H9 (cell line): ENCODE measurements around the gene PAQR7. TPM values are rescaled to one million over a fixed set of nuclear protein-coding genes. Genes with fewer than 3 reads are reported as not detected.

ENCODE experiments used
- DNase-seq: peaks from one replicate; pipeline ENCODE4 v3.0.0-alpha.2; 2017
- H2AFZ ChIP-seq: one replicate; pipeline ENCODE4 v1.6.1; 2013; ENCODE audit warnings: mild to moderate bottlenecking, low read length, control low read depth, moderate library complexity
- H2AK5ac ChIP-seq: 2 replicates; pipeline ENCODE4 v1.6.1; 2013; ENCODE audit warnings: low read length, control low read depth, mixed read lengths; ENCODE audit not compliant: insufficient read length
- H2BK120ac ChIP-seq: one replicate; pipeline ENCODE4 v1.6.1; 2013; ENCODE audit warnings: low read depth, mild to moderate bottlenecking, low read length, control low read depth, inconsistent platforms; ENCODE audit not compliant: poor library complexity, severe bottlenecking
- H2BK12ac ChIP-seq: 2 replicates; pipeline ENCODE4 v1.6.1; 2013; ENCODE audit warnings: low read length, control low read depth, mixed read lengths, low read depth; ENCODE audit not compliant: insufficient read length
- H2BK15ac ChIP-seq: 2 replicates; pipeline ENCODE4 v1.6.1; 2013; ENCODE audit warnings: low read depth, low read length, control low read depth
- H2BK20ac ChIP-seq: one replicate; pipeline ENCODE4 v1.6.1; 2013; ENCODE audit warnings: low read depth, mild to moderate bottlenecking, low read length, control low read depth, inconsistent platforms; ENCODE audit not compliant: poor library complexity, severe bottlenecking
- H2BK5ac ChIP-seq: 2 replicates; pipeline ENCODE4 v1.6.1; 2013; ENCODE audit warnings: low read length, control low read depth, mixed read lengths; ENCODE audit not compliant: insufficient read length
- H3K14ac ChIP-seq: 2 replicates; pipeline ENCODE4 v1.6.1; 2013; ENCODE audit warnings: low read length, control low read depth; ENCODE audit not compliant: insufficient read depth
- H3K18ac ChIP-seq: 2 replicates; pipeline ENCODE4 v1.6.1; 2013; ENCODE audit warnings: low read depth, mild to moderate bottlenecking, mixed read lengths, low read length, control low read depth; ENCODE audit not compliant: insufficient read length
- H3K23ac ChIP-seq: 2 replicates; pipeline ENCODE4 v1.6.1; 2013; ENCODE audit warnings: low read length, control low read depth, mixed read lengths, low read depth; ENCODE audit not compliant: insufficient read length
- H3K23me2 ChIP-seq: 2 replicates; pipeline ENCODE4 v1.6.1; 2013; ENCODE audit warnings: low read depth, mild to moderate bottlenecking, mixed read lengths, low read length, control low read depth; ENCODE audit not compliant: insufficient read length, poor library complexity, severe bottlenecking
- H3K27ac ChIP-seq: 2 replicates; pipeline ENCODE4 v1.5.1; 2013; ENCODE audit warnings: low read length, control low read depth, mixed read lengths, low read depth; ENCODE audit not compliant: insufficient read length
- H3K27me3 ChIP-seq: 2 replicates; pipeline ENCODE4 v1.6.1; 2013; ENCODE audit warnings: low read length, control low read depth, inconsistent platforms; ENCODE audit not compliant: insufficient read depth
- H3K4ac ChIP-seq: 2 replicates; pipeline ENCODE4 v1.6.1; 2013; ENCODE audit warnings: low read depth, mild to moderate bottlenecking, control low read depth, inconsistent platforms, low read length, moderate library complexity
- H3K4me1 ChIP-seq: 2 replicates; pipeline ENCODE4 v1.6.1; 2013; ENCODE audit warnings: low read length, control low read depth, inconsistent platforms; ENCODE audit not compliant: insufficient read depth
- H3K4me2 ChIP-seq: 2 replicates; pipeline ENCODE4 v1.6.1; 2013; ENCODE audit warnings: low read length, control low read depth, mixed read lengths; ENCODE audit not compliant: insufficient read length, insufficient read depth
- H3K56ac ChIP-seq: 2 replicates; pipeline ENCODE4 v1.6.1; 2013; ENCODE audit warnings: low read depth, mild to moderate bottlenecking, mixed read lengths, low read length, control low read depth; ENCODE audit not compliant: insufficient read length
- H3K79me1 ChIP-seq: 2 replicates; pipeline ENCODE4 v1.6.1; 2013; ENCODE audit warnings: low read depth, mild to moderate bottlenecking, moderate library complexity, low read length, control low read depth, inconsistent platforms; ENCODE audit not compliant: insufficient read depth, poor library complexity, severe bottlenecking
- H3K79me2 ChIP-seq: 2 replicates; pipeline ENCODE4 v1.6.1; 2013; ENCODE audit warnings: low read length, control low read depth, inconsistent platforms; ENCODE audit not compliant: insufficient read depth
- H3K9ac ChIP-seq: 2 replicates; pipeline ENCODE4 v1.6.1; 2013; ENCODE audit warnings: low read length, control low read depth, mixed read lengths; ENCODE audit not compliant: insufficient read length; ENCODE audit errors: extremely low read depth
- H3K9me3 ChIP-seq: one replicate; pipeline ENCODE4 v1.6.1; 2013; ENCODE audit warnings: low read depth, low read length, inconsistent platforms; ENCODE audit not compliant: control insufficient read depth
- H3T11ph ChIP-seq: one replicate; pipeline ENCODE4 v1.6.1; 2013; ENCODE audit warnings: mild to moderate bottlenecking, low read length, control low read depth, inconsistent platforms
- H4K20me1 ChIP-seq: one replicate; pipeline ENCODE4 v1.6.1; 2013; ENCODE audit not compliant: control insufficient read depth, insufficient read length, insufficient read depth
- H4K5ac ChIP-seq: 2 replicates; pipeline ENCODE4 v1.6.1; 2013; ENCODE audit warnings: low read depth, mild to moderate bottlenecking, mixed read lengths, low read length, control low read depth; ENCODE audit not compliant: insufficient read length
- H4K8ac ChIP-seq: replicated peaks from 2 replicates; pipeline ENCODE4 v1.6.1; 2013; ENCODE audit warnings: low read length, control low read depth, mixed read lengths, low read depth; ENCODE audit not compliant: insufficient read length
- H4K91ac ChIP-seq: 2 replicates; pipeline ENCODE4 v1.6.1; 2013; ENCODE audit warnings: low read depth, mild to moderate bottlenecking, moderate library complexity, mixed read lengths, low read length, control low read depth; ENCODE audit not compliant: insufficient read length
- H3K27ac Mint-ChIP-seq, 3 experiments: 2 replicates in 2 of 3; 3 replicates in 1 of 3; pipeline ENCODE4 v1.8.0; 2020 to 2021; ENCODE audit warnings: mixed read lengths in 3 of 3, mild to moderate bottlenecking in 1 of 3, moderate library complexity in 1 of 3
- H3K27me3 Mint-ChIP-seq: 2 replicates; pipeline ENCODE4 v1.8.0; 2021; ENCODE audit warnings: low read depth, mild to moderate bottlenecking, moderate library complexity, mixed read lengths
- H3K36me3 Mint-ChIP-seq, 3 experiments: 2 replicates in 2 of 3; 3 replicates in 1 of 3; pipeline ENCODE4 v1.8.0; 2020 to 2021; ENCODE audit warnings: low read depth in 3 of 3, mixed read lengths in 3 of 3; ENCODE audit not compliant: insufficient read depth in 1 of 3
- H3K4me1 Mint-ChIP-seq, 2 experiments: 2 replicates each; pipeline ENCODE4 v1.8.0; 2020; ENCODE audit warnings: mixed read lengths in 2 of 2
- H3K4me3 Mint-ChIP-seq, 2 experiments: 2 replicates in 1 of 2; 3 replicates in 1 of 2; pipeline ENCODE4 v1.8.0; 2020 to 2021; ENCODE audit warnings: mild to moderate bottlenecking in 2 of 2, mixed read lengths in 2 of 2, moderate library complexity in 1 of 2
- H3K9me3 Mint-ChIP-seq, 2 experiments: 2 replicates in 1 of 2; 3 replicates in 1 of 2; pipeline ENCODE4 v1.8.0; 2020; ENCODE audit warnings: mild to moderate bottlenecking in 2 of 2, mixed read lengths in 2 of 2, moderate library complexity in 1 of 2
- CTCF ChIP-seq: fragments of 200-600 bp; sonication (generic); conservative IDR thresholded peaks from 3 replicates; pipeline ENCODE4 v1.8.0; 2021; ENCODE audit warnings: antibody characterized with exemption, mild to moderate bottlenecking
- WGBS: extraction: QIAGEN DNeasy Blood & Tissue Kit; methylation state at CpG from one replicate; pipeline ENCODE4 v1.1.7; 2013; ENCODE audit warnings: missing lambda C conversion rate, low lambda C conversion rate, mixed read lengths; ENCODE audit not compliant: insufficient read length; ENCODE audit errors: extremely low coverage; 5-methylcytosine and 5-hydroxymethylcytosine counted together
- total RNA-seq: library from RNA; stranded (reverse); gene quantifications from 2 replicates; pipeline ENCODE4 v1.2.1, GENCODE V29; 2021

PAQR7 gene
- total RNA-seq, 1 experiment from 2014 or later: 6.3 TPM

GRCh38 chr1:25909040-25909439, 33.5 kb upstream of the PAQR7 start:
- no peak overlapping the region for H4K8ac ChIP-seq
- no peak overlapping the region for H4K91ac ChIP-seq
- no peak overlapping the region for H3K14ac ChIP-seq
- no peak overlapping the region for H2BK12ac ChIP-seq
- H2BK120ac ChIP-seq: no peak overlapping the region
- no peaks in the 10 kb centered on the region for H3K79me1 ChIP-seq
- no peaks in the 10 kb centered on the region for H4K20me1 ChIP-seq
- no peak overlapping the region for H3K18ac ChIP-seq
- no peak overlapping the region for H3K27ac Mint-ChIP-seq
- no peak overlapping the region for H3K9ac ChIP-seq
- H2BK20ac ChIP-seq: no peak overlapping the region
- no peak overlapping the region for H3K4ac ChIP-seq
- no peak overlapping the region for H2BK15ac ChIP-seq
- H3K56ac ChIP-seq: no peak overlapping the region
- H3K27me3 Mint-ChIP-seq: peaks cover 20% of the 10 kb centered on the region
- no peak for TF ChIP-seq CTCF
- peaks cover 0 to 2% of the 10 kb centered on the region in 2 experiments; a peak in 2 of 5 replicates for H3K9me3 Mint-ChIP-seq
- no peaks in the 10 kb centered on the region for H3K4me1 ChIP-seq
- H4K5ac ChIP-seq: no peak overlapping the region
- no peak overlapping the region for H2AFZ ChIP-seq
- H3K23me2 ChIP-seq: peaks cover 4% of the 10 kb centered on the region
- no peaks in the 10 kb centered on the region for H3K27me3 ChIP-seq
- peaks cover 21 to 26% of the 10 kb centered on the region in 2 experiments for H3K4me1 Mint-ChIP-seq
- H3K36me3 Mint-ChIP-seq: peaks cover 1 to 10% (median 4%) of the 10 kb centered on the region in 3 experiments; a peak in 5 of 7 replicates
- H3K27ac ChIP-seq: no peak overlapping the region
- no peak overlapping the region for H3K23ac ChIP-seq
- DNase-seq: no peak
- no peaks in the 10 kb centered on the region for H3K9me3 ChIP-seq
- H3T11ph ChIP-seq: no peak overlapping the region
- peaks cover 11% of the 10 kb centered on the region; the same call in 1 of the 2 replicates for H3K79me2 ChIP-seq
- no peak overlapping the region for H2BK5ac ChIP-seq
- H2AK5ac ChIP-seq: no peak overlapping the region
- no CpG with 5 or more reads among the region's 10 CpGs for WGBS
- H3K4me2 ChIP-seq: no peak overlapping the region
- H3K4me3 Mint-ChIP-seq: no peak overlapping the region
